Muscle of arm (tissue), 12 donors: ENCODE results near the gene WNT8A. TPM values are rescaled to one million over a fixed set of nuclear protein-coding genes. Genes with fewer than 3 reads are reported as not detected.
A peak's percentile ranks its signal among the peaks of the same experiment; 100 is the strongest.

Experiments
- DNase-seq: peaks from one replicate; pipeline ENCODE4 v3.0.0-alpha.2; 2013
- polyA plus RNA-seq, 12 donors: library from polyadenylated mRNA; unstranded; fragments of 120-200 nt; gene quantifications; one replicate each; pipeline ENCODE4 v1.2.1, GENCODE V29; 2013; ENCODE audit not compliant: insufficient read length in 12 of 12

Gene WNT8A
- polyA plus RNA-seq, 12 donors = not detected

DNA sequence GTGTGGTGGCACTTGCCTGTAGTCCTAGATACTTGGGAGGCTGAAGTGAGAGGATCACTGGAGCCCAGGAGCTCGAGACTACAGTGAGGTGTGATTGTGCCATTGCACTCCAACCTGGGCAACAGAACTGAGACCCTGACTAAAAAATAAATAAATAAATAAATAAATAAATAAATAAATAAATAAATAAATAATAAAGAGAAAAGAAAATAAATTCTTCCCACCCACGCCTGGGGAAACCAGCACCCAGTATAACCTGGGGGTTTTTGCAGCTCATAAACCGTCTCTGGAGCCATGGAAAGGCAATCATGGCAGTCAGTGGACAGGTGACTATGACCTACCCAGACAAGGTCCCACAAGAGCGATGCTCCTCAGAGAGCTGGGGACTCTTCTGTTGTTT is 7.9 kb downstream of the WNT8A start:
- DNase-seq = no peak

DNA sequence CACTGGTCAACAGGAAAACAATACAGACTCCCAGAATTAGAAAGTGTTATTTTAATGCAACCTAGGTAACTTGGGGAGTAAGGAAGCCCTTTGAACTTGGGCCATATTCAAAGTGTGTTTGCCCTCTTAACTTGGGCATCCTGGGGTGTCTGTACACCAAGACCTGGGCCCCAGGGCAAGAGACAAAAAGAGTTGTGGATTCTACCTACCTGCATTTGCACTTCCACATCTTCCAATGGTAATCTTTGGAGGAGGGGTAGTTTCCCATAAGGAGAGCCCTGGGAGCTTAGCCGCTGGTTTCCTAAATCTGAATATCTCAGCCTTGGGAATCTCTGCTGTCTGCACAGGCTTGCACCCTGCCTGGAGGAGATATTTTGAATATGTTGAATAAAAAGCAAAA is 8.5 kb downstream of the WNT8A start:
- DNase-seq = no peak

DNA sequence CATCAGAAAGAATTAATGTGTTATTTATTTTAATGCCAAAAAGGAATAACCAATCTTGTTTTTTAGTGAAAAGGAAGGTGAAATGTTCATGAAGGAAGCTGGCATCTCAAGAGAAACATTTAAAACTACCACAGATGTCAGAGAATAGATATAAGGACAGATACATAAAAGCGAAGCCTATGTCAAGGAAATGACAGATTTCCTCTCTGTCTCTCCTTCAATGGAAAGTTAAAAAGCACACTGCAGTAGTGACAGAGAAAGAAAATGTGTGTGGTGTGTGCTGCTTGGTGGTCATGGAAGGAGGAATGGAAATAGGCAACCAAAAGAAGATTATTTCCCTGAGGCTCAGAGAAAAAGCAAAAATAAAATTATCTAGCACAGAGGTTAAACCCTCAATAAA is 9.2 kb downstream of the WNT8A start:
- no peak for DNase-seq

DNA sequence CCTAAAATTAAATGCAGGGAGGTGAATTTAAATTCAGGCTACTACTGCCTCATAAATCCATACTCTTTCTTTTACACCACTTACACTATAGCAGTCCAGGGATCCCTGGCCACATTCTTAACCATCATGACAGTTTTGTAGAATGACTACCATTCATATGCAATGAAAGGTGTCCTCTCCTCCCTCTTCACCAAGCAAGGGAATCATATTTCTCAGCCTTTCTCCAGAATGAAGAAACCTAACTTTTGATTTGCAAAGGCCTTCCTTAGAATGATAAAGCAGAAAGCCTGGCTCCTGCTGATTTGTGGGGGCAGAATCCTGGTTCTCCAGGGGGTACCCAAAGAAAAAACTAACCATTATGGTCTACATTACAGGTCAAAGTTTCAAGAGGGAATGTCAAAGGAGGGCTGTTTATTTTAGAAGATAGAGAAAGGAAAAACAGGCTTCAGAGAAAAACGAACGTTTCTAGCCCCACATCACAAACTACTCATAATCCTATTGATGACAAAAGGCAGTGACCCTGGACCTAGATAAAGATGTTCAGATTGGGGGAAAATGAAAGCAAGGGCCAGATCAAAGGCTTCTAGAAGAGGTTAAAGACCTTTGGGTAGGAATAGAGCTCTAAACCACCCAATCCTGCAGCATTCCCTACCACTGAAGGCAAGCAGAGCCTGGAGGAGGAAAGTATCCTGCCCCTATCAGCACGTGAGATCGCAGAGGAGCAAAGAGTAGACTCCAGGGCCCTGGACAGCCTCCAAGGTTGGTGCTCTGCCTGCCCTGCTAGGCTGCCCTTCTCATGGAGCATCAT is 11.5 kb downstream of the WNT8A start:
- no peak for DNase-seq

DNA sequence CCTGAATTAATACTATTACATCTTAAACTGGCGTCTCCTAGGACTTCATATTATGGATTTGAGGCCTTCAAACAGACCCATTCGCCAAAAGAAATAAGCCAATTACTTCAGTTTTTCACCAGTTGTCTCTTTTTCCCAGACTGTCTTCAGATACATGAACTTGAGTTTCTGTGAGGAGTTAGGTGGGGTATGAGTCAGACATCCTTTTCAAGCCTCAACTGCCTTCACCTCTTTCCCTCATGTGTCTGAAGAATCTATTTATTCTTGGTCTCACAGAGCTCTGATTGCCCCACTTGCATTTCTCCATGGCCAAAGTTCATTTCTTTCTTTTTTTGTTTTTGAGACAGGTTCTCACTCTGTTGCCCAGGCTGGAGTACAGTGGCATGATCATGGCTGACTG is 12.5 kb downstream of the WNT8A start:
- DNase-seq = no peak

DNA sequence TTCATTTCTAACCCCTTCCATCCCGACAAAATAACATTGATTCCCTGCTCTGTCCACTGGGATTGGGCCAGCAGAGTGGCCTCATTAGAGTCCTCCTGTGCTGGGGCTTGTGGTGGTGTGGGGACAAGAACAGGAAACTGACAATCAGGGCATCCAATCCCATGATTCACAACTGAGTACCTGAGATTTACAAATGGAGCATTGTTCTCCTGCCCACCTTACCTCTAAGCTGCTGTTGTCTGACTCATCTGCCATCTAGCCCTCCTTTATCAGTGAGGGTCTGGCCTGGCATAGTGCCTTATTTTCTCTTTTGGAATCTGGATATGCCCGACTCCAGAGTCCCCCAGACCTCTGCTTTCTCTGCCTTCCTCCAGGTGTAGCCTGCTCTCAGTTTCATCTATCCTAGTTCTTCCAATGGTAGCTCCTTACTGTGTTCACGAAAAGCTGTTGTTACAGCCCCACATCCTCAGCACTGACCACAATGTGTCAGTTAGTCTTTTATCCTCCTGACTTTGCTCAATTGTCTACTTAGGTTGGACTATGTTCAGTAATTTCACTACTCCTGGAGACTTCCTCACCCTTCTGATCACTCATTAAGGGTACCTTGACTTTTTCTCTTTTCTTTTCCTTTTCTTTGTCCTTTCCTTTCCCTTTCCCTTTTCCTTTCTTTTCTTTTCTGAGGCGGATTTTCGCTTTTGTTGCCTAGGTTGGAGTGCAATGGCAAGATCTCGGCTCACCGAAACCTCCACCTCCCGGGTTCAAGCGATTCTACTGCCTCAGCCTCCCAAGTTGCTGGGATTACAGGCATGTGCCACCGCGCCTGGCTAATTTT is 13.4 kb downstream of the WNT8A start:
- no peak for DNase-seq

DNA sequence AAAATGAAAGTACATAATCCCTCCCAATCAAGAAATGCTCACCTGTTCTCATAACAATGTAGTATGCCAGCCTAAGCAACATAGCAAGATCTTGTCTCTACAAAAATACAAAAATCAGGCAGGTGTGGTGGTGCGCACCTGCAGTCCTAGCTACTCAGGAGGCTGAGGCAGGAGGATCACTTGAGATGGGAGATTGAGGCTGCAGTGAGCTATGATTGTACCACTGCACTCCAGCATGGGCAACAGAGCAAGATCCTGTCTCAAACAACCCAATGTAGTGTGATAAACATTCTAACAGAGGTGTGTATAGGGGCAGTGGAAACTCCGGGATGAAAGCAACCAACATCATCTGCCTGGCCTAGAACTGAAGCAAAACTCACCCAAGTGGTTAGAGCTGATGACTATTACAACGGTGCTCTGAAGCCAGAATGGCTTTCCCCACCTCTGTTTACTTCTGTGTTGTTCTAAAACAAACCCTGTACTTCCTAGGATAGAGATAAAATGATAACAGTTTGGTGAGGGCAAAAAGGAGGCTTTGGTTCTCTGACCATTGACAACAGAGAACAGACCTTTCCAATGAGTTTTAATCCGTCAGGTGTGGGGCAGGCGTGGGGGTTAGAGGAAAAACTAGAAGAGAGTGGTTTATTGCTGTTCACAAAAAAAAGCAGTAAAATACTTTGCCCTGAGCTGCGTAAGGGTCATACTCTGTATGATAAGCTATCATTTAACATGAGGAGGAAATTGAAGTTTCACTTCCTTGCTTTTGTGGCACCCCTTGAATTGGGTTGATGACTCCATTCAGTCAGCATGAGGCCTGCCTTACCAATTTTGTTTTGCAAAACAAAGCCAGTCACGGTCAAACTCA is 18.9 kb downstream of the WNT8A start:
- no peak for DNase-seq

DNA sequence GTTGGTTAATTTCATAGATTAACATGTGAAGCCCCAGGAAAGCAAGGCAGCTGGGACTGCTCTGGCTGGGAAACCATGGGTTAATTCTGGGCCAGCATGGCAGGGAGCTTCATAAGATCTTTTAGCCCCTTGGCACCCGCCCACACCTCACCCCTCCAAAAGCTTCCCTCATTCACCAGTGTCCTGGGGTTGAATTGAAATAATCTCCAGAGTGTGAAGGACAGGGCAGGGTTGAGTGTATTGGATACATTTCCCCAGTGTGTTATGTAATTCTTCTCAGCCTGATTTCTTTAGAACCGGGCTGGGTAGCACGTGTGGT is 19.4 kb downstream of the WNT8A start:
- no peak for DNase-seq

DNA sequence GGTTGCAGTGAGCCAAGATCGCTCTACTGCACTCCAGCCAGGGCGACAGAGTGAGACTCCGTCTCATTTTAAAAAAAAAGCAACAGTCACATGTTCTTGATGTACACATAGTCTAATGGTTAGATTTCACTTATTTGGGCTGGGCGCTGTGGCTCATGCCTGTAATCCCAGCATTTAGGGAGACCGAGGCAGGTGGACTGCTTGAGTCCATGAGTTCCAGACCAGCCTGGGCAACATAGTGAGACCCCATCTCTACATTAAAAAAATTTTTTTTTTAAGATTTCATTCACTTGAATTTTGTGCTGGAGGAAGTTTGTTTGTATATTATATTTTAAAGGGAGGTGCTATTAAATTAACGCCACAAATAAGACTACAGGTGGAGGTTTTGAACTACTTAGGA is 21.9 kb downstream of the WNT8A start:
- no peak for DNase-seq

DNA sequence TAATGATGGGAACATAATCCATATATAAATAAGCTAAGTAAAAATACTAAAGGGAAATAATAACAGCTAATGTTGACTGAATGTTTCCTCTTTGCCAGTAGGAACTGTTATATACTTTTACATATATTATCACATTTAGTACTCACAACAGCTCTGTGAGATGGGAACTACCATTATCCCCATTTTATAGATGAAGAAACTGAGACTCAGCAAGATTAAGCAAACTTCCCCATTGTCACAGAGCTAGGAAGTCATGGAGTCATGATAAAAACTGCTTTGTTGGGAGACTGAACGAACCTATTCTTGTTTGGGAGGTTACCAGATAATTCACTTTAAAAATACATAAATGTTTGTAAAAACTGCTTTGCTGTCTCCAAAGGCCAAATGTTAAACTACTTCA is 23.4 kb downstream of the WNT8A start:
- DNase-seq = no peak

DNA sequence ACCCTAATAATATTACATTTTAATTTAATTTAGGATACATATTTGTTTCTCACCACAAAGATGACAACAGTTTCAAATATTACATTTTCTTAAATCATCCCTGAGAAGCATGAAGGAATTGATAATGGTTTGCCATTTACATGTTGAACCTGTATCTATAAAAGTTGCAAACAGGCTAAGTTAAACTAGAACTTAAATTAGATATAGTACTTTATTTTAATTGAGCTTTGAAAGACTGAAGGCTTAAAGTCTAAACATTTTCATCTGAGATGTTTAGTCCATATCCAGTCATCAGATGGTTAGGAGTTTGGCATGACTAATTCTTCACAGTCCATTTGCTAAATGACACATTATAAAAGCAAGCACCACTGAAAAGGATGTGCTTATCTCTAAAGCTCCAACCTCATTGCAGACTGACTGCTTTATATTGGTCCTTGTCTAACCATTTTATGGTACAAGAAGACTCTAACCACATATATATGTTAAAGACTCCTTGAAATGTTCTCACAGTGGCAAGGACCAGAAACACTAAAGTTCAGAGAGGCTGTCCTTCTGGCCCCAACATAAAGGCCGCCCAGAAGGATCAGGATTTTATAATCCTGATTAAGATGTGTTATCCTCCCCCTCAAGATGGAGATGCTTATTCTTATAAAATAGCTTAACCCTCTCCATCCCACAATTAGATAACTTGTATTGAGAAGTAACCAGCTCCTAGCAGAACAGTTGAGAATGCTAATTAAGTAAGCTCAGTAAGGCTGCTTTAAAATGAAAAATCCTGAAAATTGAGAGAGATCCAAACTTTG is 25.8 kb downstream of the WNT8A start:
- DNase-seq = no peak

DNA sequence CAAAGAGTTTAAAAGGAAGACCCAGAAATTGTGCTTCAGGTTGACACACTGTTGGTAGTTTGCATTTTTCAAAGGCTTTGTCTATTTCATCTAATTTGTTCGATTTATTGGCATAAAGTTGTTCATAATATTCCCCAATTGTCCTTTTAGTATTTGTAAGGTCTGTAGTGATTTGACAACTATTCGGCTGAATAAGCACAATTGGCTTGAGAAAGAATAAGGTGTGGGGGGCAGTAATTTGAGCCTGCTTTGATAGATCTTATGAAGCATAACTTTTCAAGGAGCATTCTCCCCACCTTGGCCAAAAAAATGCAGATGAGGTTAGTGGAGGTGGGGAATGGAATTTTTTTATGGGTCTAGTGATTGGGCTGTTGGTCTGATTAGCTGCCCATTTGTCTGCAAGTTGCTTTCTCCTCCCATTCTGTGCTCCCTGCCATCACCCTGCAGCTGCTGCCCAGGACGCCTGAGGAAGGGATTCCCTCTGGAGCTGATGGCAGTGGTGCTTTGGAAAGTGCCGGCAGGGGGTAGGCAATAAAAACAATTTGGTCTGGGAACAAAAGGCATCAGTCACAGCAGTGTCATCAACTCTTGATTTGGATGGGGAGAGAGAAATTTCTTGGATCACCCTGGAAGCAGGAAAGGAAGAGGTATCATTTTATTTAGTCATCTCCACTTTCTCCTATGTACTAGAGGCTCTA is 26.6 kb downstream of the WNT8A start:
- DNase-seq = no peak

DNA sequence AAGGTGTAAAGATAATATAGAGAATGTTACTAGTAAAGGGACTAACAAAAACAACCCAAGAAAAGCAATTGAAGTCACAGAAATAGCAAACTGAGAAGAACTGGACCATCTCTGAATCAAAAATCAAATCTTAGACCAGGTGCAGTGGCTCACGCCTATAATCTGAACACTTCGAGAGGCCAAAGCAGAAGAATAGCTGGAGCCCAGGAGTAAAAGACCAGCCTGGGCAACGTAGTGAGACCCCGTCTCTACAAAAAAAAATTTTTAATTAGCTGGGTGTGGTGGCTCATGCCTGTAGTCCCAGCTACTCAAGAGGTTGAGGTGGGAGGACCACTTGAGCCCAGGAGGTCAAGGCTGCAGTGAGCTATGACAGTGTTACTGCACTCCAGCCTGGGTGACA is 27.3 kb downstream of the WNT8A start:
- no peak for DNase-seq

DNA sequence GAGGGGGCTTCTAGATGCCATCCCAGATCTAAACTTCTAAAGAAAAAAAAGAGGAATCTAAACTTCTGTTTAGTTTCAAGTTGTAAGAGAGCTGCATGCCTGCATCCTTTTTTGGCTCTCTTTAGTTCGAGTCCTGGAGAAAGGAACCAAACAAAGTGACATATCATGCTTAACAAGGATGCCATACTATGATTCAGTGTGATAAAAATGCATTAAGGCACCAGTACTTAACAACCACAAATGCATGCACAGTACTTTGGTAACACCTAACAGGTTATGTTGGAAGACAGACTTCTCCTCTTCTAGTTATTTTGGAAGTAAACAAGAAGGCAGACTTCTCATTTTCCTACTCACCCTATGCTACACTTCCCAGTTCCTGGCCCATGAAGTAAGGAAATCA is 28.1 kb downstream of the WNT8A start:
- no peak for DNase-seq

DNA sequence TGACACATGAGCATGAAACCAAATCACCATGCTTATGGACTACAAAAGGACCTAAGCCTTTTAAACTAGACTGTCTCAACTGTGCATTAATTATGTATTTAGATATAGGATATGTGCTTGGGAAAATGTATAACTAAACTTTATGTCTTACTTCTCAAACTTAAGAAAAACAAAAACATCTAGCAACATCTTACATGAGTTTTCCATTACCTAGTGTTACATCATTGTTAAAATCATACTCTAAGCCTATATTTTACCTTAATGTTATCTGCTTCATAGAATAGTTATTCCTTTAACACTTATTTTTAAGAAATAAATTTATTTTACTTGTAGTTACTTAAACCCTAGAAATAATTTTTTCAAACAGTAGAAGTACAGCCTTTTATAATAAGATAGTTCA is 31.4 kb downstream of the WNT8A start:
- no peak for DNase-seq

DNA sequence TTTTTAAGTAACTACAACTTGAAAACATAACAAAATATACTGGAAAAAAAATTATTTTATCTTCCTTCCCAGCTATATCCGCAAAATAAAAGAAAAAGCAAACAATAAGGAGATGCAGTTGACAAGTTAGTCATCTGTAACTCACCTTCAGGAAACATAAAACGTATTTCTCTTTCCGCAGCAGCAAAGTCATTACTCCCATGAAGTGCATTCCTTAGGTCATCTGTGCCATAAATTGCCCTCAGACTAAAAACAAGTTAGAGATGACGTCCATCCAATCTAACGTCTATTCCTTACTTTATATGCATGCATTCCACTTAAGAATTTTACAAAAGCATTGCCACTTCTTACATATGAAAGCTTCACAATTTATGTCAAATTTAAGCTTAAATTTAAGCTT is 44.5 kb downstream of the WNT8A start:
- DNase-seq = no peak

DNA sequence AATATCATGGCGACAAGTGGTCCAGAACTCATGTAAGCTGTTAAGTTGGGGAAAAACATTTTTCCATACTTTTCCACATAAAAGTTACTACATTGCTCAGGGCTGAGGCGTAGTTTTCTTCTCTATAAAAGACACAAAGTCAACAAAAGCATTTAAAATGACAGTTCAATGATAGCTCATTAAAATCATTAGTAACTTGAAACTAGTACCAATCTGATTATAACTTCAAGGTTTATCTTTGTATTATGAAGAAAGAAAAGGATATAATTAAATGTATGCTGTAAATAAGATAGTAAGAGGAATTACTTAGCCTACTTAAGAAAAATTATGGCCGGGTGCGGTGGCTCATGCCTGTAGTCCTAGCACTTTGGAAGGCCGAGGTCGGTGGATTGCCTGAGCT is 45.5 kb downstream of the WNT8A start:
- no peak for DNase-seq

DNA sequence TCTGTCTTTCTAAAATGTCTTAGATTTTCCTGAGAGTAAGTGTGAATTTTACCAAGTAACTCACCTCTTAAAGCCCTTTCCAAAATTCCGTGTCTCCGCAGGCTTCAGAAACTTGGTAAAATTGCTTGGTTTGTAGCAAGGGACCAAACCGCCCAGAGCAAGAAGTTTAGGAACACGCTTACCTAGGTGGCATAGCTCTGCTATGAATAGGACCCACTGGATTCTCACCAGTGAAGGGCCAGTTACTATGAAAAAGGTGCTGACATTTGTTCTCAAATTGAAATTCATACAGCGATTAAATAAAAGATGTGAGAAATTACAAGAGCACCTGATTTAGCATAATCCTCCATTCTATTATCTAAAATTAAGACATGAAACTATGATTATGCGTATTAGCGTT is 48.7 kb downstream of the WNT8A start:
- DNase-seq = no peak

DNA sequence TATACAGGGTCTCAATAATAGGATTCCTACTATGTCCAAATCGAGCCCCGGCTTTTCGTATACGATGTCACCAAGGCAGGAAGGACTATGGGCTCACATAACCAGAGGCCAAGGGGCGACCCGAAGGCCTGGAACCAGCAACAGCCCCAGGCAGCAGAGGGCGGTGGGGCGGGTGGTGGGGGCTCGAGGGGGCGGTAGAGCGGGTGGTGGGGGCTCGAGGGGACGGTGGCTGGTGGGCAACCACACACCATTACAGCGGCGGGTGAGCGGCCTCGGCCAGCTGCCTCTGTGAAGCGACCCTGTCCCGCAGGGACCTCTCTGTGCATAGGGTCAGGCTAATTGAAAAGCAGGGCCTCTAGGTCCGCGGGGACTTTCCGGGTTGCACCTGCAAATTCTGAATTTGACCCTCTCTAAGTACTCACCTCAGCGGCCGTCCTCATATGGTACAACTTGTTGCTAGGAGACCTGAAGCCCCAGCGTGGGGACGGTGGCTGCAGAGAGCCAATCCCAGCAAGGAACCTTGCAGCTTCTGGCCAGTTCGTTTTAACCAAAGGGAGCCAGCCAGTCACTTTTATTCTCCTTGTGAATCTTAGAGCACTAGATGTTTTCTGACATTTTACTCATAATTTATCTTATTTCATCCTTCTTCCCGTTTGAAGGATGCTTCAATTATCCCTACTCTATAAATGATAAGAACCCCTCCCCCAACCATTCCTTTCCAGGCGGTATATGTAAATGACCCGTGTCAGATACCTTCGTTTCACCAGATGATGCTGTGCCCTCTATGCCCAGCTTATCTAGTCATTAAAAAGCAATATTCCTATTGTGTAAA is 55.3 kb downstream of the WNT8A start, which contains the start of gene NME5:
Gene NME5 (minus strand): TSS at position 480 of the 832 bp plus-strand sequence. CDS start 648 bp downstream, outside the sequence.
- peak; percentile 52 for DNase-seq

DNA sequence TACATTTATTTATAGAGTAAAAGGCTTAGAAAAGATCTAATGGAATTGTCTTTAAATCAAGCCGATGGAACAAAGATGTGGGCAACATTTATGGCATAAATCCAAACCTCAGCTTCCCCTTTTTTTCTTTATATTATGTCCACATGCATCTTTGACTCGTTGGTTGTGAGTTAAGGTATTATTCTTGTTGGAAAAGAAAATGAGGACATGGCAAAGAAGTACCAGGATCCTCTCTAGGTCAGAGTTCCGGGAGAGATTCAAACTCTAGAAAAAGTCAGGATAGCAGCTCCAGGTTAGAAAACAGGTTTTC is 55.9 kb downstream of the WNT8A start:
- DNase-seq = no peak
